Measurements from ENCODE around the gene CSN1S1. TPM values are rescaled to one million over a fixed set of nuclear protein-coding genes. Genes with fewer than 3 reads are reported as not detected.

The CSN1S1 gene
- total RNA-seq, 1 donor from 2014 or later, result not detected

- Histone ChIP-seq H3K4me1 (no peaks in the 10 kb centered on the region), H3K9me3 (replicated peaks) (no peaks in the 10 kb centered on the region), H3K27ac (replicated peaks) (no peak within 1 kb of the TSS), H3K4me3 (no peak within 1 kb of the TSS), H3K36me3 (no peaks in the 10 kb centered on the region), H3K27me3 (ENCODE audit: low read depth) (no peaks in the 10 kb centered on the region)
- TF ChIP-seq, protein P1, sequence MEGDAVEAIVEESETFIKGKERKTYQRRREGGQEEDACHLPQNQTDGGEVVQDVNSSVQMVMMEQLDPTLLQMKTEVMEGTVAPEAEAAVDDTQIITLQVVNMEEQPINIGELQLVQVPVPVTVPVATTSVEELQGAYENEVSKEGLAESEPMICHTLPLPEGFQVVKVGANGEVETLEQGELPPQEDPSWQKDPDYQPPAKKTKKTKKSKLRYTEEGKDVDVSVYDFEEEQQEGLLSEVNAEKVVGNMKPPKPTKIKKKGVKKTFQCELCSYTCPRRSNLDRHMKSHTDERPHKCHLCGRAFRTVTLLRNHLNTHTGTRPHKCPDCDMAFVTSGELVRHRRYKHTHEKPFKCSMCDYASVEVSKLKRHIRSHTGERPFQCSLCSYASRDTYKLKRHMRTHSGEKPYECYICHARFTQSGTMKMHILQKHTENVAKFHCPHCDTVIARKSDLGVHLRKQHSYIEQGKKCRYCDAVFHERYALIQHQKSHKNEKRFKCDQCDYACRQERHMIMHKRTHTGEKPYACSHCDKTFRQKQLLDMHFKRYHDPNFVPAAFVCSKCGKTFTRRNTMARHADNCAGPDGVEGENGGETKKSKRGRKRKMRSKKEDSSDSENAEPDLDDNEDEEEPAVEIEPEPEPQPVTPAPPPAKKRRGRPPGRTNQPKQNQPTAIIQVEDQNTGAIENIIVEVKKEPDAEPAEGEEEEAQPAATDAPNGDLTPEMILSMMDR (IDR thresholded peaks at IDR 0.05; ENCODE audit: borderline replicate concordance), result no peak
- no peak for DNase-seq
- intact Hi-C loops (cut with micrococcal nuclease), result no loop called here
Measured at GRCh38 chr4:69965628-69966027, 34.8 kb downstream of the CSN1S1 start, which contains the start of gene CSN2. Gene CSN2 (minus strand): TSS chr4:69965728. CDS start chr4:69960995, 4,733 bp downstream.

GRCh38 chr4:69970071-69970470, 39.2 kb downstream of the CSN1S1 start:
- Histone ChIP-seq H3K9me3 (replicated peaks) (no peaks in the 10 kb centered on the region), H3K36me3 (no peaks in the 10 kb centered on the region), H3K27me3 (ENCODE audit: low read depth) (no peaks in the 10 kb centered on the region), H3K27ac (replicated peaks) (no peak overlapping the region), H3K4me1 (no peaks in the 10 kb centered on the region), H3K4me3 (no peak overlapping the region)
- intact Hi-C loops (cut with micrococcal nuclease), result no loop called here
- DNase-seq, result no peak
- TF ChIP-seq, protein P1 (IDR thresholded peaks at IDR 0.05; ENCODE audit: borderline replicate concordance), result no peak

DNA sequence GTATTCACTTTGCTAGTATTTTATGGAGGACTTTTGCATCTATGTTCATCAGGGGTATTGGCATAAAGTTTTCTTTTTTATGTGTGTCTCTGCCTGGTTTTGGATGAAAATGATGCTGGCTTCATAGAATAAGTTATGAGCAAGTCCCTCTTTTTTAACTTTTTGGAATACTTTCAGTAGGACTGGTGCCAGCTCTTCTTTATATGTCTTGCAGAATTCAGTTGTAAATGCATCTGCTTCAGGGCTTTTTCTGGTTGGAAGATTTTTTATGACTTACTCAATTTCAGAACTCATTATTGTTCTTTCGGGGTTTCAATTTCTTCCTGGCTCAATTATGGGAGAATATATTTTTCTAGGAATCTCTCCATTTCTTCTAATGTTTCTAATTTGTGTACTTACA, 43.8 kb downstream of the CSN1S1 start:
- TF ChIP-seq, protein P1 (IDR thresholded peaks at IDR 0.05; ENCODE audit: borderline replicate concordance), result no peak
- no peak overlapping the region for H3K4me3 ChIP-seq
- H3K36me3 ChIP-seq, result no peaks in the 10 kb centered on the region
- DNase-seq, result no peak
- intact Hi-C loops (cut with micrococcal nuclease), result no loop called here
- H3K27me3 ChIP-seq (ENCODE audit: low read depth), result no peaks in the 10 kb centered on the region
- H3K9me3 ChIP-seq (replicated peaks), result no peaks in the 10 kb centered on the region
- no peak overlapping the region for H3K27ac ChIP-seq (replicated peaks)
- H3K4me1 ChIP-seq, result no peaks in the 10 kb centered on the region

DNA sequence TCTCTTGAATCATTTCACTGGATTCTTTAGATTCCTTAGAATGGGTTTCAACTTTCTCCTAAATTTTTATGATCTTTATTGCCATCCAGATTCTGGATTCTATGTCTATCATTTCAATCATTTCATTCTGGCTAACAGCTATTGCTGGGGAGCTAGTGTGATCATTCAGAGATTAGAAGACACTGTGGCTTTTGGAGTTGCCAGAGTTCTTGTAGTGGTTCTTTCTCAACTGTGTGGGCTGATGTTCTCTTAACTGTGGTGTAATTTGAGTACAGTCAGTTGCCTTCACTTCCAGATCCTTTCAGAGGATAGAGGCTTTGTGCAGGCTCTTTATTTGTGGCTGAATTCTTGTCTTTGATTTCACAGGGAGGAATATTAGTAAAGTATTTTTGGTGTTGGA, 46.7 kb downstream of the CSN1S1 start:
- no peaks in the 10 kb centered on the region for H3K9me3 ChIP-seq (replicated peaks)
- H3K27me3 ChIP-seq (ENCODE audit: low read depth), result no peaks in the 10 kb centered on the region
- DNase-seq, result no peak
- H3K4me3 ChIP-seq, result no peak overlapping the region
- intact Hi-C loops (cut with micrococcal nuclease), result no loop called here
- no peaks in the 10 kb centered on the region for H3K4me1 ChIP-seq
- no peak overlapping the region for H3K27ac ChIP-seq (replicated peaks)
- TF ChIP-seq, protein P1 (IDR thresholded peaks at IDR 0.05; ENCODE audit: borderline replicate concordance), result no peak
- H3K36me3 ChIP-seq, result no peaks in the 10 kb centered on the region

DNA sequence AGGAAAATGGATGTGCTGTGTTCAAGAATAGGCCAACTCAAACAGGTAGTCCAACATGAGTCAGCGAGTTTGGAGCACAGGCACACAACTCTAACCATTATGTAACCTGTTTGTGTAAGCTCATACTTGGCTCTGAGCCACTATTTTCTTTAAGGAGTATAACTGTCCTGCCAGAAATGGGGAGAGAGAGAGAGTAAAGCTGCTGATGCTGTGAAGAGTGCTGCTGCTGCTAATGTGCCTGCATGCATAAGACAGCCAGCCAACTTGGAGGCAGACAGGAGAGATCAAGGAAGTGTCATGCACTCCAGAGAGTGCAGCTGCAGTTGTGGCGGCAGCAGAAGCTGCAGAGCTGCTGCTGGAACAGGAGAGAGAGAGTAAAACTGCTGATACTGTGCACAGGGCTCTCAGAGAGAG, 53.2 kb downstream of the CSN1S1 start:
- no peak for DNase-seq
- H3K4me3 ChIP-seq, result no peak overlapping the region
- intact Hi-C loops (cut with micrococcal nuclease), result no loop called here
- H3K36me3 ChIP-seq, result no peaks in the 10 kb centered on the region
- H3K9me3 ChIP-seq (replicated peaks), result no peaks in the 10 kb centered on the region
- no peaks in the 10 kb centered on the region for H3K27me3 ChIP-seq (ENCODE audit: low read depth)
- H3K27ac ChIP-seq (replicated peaks), result no peak overlapping the region
- TF ChIP-seq, protein P1 (IDR thresholded peaks at IDR 0.05; ENCODE audit: borderline replicate concordance), result no peak
- H3K4me1 ChIP-seq, result no peaks in the 10 kb centered on the region

- Histone ChIP-seq H3K36me3 (no peaks in the 10 kb centered on the region), H3K9me3 (replicated peaks) (no peaks in the 10 kb centered on the region), H3K27ac (replicated peaks) (no peak overlapping the region), H3K4me3 (no peak overlapping the region), H3K4me1 (no peaks in the 10 kb centered on the region), H3K27me3 (ENCODE audit: low read depth) (no peaks in the 10 kb centered on the region)
- no peak for DNase-seq
- TF ChIP-seq, protein P1 (IDR thresholded peaks at IDR 0.05; ENCODE audit: borderline replicate concordance), result no peak
- intact Hi-C loops (cut with micrococcal nuclease), result no loop called here
Measured at GRCh38 chr4:69986663-69987062, 55.8 kb downstream of the CSN1S1 start.
